Upper lobe of right lung (tissue), 1 donor: Measurements from ENCODE around the gene OCIAD1. TPM values are rescaled to one million over a fixed set of nuclear protein-coding genes. Genes with fewer than 3 reads are reported as not detected.

ENCODE experiments used
- ATAC-seq: fragments of 200-7000 bp; cut with Tn5 transposase; one replicate; pipeline ENCODE4 v1.9.1; 2020; ENCODE audit warnings: mild to moderate bottlenecking, moderate library complexity
- DNase-seq: peaks from one replicate; pipeline ENCODE4 v3.0.0-alpha.2; 2020
- H3K27ac ChIP-seq: fragments of 200-600 bp; one replicate; pipeline ENCODE4 v1.8.0; 2022
- H3K27me3 ChIP-seq: fragments of 200-600 bp; one replicate; pipeline ENCODE4 v1.8.0; 2022; ENCODE audit warnings: mild to moderate bottlenecking
- H3K36me3 ChIP-seq: fragments of 200-600 bp; one replicate; pipeline ENCODE4 v1.8.0; 2022
- H3K4me1 ChIP-seq: fragments of 200-600 bp; one replicate; pipeline ENCODE4 v1.8.0; 2022
- H3K4me3 ChIP-seq: fragments of 200-600 bp; one replicate; pipeline ENCODE4 v1.8.0; 2022; ENCODE audit warnings: mild to moderate bottlenecking
- H3K9me3 ChIP-seq: fragments of 200-600 bp; one replicate; pipeline ENCODE4 v1.8.0; 2022
- intact Hi-C: fragments of 100-400 bp; cut with DNase I; formaldehyde crosslinking; loops from one replicate; pipeline ENCODE4 v1.11.0; 2022
- total RNA-seq: library from RNA; stranded (reverse); fragmentation: NEBNext Ultra II Directional; extraction: Animal tissue kit (Norgen Biotek cat#: 25700); gene quantifications from one replicate; pipeline ENCODE4 v1.2.1, GENCODE V29; 2021
- TF ChIP-seq, protein P1 (sequence below): fragments of 200-600 bp; IDR thresholded peaks from one replicate; pipeline ENCODE4 v1.8.0; 2022; ENCODE audit warnings: antibody characterized with exemption
- donor health status: DM: no; HTN: yes; CAD: no; lungs with severe emphysema.

OCIAD1 gene
- total RNA-seq, 1 donor from 2014 or later, result 101 TPM

DNA sequence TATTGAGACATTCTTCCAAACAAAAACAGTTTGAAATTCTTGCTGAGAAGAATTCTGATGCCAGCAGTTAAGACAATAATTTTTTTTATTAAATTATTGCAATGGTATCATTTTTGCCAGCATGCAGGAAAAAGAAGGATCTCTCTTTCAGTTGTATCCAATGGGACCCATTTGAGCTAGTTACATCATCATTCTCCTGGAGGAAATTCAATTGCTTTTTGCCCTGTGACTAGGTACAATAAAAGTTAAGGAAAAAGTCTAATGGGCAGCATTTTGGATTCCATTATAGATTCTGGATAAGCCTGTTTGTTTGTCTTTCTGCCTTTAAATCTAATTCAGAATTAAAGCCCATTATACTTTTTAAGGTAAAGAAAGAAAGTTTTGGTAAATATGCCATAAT, 40.3 kb upstream of the OCIAD1 start:
- no peak overlapping the region for H3K27ac ChIP-seq
- no peak for ATAC-seq
- TF ChIP-seq, protein P1, sequence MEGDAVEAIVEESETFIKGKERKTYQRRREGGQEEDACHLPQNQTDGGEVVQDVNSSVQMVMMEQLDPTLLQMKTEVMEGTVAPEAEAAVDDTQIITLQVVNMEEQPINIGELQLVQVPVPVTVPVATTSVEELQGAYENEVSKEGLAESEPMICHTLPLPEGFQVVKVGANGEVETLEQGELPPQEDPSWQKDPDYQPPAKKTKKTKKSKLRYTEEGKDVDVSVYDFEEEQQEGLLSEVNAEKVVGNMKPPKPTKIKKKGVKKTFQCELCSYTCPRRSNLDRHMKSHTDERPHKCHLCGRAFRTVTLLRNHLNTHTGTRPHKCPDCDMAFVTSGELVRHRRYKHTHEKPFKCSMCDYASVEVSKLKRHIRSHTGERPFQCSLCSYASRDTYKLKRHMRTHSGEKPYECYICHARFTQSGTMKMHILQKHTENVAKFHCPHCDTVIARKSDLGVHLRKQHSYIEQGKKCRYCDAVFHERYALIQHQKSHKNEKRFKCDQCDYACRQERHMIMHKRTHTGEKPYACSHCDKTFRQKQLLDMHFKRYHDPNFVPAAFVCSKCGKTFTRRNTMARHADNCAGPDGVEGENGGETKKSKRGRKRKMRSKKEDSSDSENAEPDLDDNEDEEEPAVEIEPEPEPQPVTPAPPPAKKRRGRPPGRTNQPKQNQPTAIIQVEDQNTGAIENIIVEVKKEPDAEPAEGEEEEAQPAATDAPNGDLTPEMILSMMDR, result no peak
- H3K9me3 ChIP-seq, result no peaks in the 10 kb centered on the region
- H3K4me1 ChIP-seq, result no peaks in the 10 kb centered on the region
- no peak for DNase-seq
- no peaks in the 10 kb centered on the region for H3K36me3 ChIP-seq
- intact Hi-C loops, result no loop called here
- no peak overlapping the region for H3K4me3 ChIP-seq
- H3K27me3 ChIP-seq, result no peaks in the 10 kb centered on the region

GRCh38 chr4:48791313-48791712, 39.6 kb upstream of the OCIAD1 start:
- TF ChIP-seq, protein P1, result no peak
- no peak for ATAC-seq

DNA sequence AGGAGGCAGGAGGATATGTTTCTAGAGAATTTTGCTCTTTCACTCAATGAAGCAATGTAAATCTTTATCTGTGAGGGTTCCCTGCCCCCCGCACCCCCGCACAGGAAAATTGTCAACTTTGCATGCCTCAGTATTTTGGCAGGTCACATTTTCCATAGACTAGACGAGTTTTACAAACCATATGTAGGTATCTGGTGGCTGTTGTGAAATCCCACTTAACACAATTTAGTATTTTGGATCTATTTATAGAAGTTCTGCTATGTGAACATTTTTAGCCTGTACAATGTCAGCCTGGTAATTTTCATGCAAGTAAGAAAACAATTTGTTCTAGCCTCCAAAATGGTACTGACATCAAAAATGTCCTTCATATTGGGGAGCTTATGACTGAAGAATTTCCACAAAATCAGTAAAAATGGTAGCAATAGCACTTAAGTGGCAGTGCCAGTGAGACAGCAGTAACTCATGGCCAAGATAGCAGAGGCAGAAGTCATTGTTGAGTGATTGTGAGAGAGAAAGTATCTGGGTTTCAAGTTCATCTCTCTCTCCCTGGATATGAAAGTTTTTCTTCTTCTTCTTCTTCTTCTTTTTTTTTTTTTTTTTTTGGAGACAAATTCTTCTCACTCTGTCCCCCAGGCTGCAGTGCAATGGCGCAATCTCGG, 38.4 kb upstream of the OCIAD1 start:
- TF ChIP-seq, protein P1, result no peak
- Histone ChIP-seq H3K9me3 (no peaks in the 10 kb centered on the region), H3K4me3 (no peak overlapping the region), H3K36me3 (no peaks in the 10 kb centered on the region), H3K4me1 (no peaks in the 10 kb centered on the region), H3K27ac (no peak overlapping the region), H3K27me3 (no peaks in the 10 kb centered on the region)
- ATAC-seq (no peak), DNase-seq (no peak)
- intact Hi-C loops, result no loop called here

More at GRCh38 chr4:48791313-48791712, 39.6 kb upstream of the OCIAD1 start:
- Histone ChIP-seq H3K27me3 (no peaks in the 10 kb centered on the region), H3K4me1 (no peaks in the 10 kb centered on the region), H3K36me3 (no peaks in the 10 kb centered on the region), H3K9me3 (no peaks in the 10 kb centered on the region), H3K4me3 (no peak overlapping the region), H3K27ac (no peak overlapping the region)
- intact Hi-C loops, result no loop called here
- DNase-seq, result no peak

DNA sequence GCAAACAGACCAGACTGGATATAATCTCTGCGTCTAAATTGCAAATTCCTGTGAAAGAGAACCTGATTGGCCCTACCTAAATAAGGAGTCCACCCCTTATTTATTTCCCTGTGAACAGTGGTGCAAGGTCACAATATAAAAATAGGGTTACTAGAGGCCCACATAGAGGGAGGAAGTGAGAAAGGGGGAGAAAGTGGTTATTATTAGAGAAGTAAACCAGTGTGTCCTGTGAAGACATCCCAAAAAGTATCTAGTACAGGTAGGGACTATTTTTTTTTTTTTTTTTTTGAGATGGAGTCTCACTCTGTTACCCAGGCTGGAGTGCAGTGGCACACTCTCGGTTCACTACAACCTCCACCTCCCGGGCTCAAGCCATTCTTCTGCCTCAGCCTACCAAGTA, 35.8 kb upstream of the OCIAD1 start:
- no peak for ATAC-seq
- intact Hi-C loops, result no loop called here
- no peak for DNase-seq
- TF ChIP-seq, protein P1, result no peak
- H3K9me3 ChIP-seq, result no peaks in the 10 kb centered on the region
- no peak overlapping the region for H3K4me3 ChIP-seq
- no peak overlapping the region for H3K27ac ChIP-seq
- H3K36me3 ChIP-seq, result no peaks in the 10 kb centered on the region
- no peaks in the 10 kb centered on the region for H3K27me3 ChIP-seq
- H3K4me1 ChIP-seq, result no peaks in the 10 kb centered on the region

- H3K27ac ChIP-seq, result no peak overlapping the region
- no peak for ATAC-seq
- intact Hi-C loops, result no loop called here
Observed at GRCh38 chr4:48796191-48796926, 34.5 kb upstream of the OCIAD1 start.

More at GRCh38 chr4:48796191-48796926, 34.5 kb upstream of the OCIAD1 start:
- TF ChIP-seq, protein P1, result no peak
- Histone ChIP-seq H3K4me1 (no peaks in the 10 kb centered on the region), H3K4me3 (no peak overlapping the region), H3K36me3 (no peaks in the 10 kb centered on the region), H3K9me3 (no peaks in the 10 kb centered on the region), H3K27me3 (no peaks in the 10 kb centered on the region)
- DNase-seq, result no peak
